SK-N-MC (cell line): Measurements from ENCODE around the gene NSUN2.

ENCODE experiments used
- EZH2 ChIP-seq: fragments of 200-600 bp; sonication (generic); IDR thresholded peaks from one replicate; pipeline ENCODE4 v1.6.1; 2017; ENCODE audit warnings: antibody characterized with exemption
- FOXP2 ChIP-seq: optimal IDR thresholded peaks from 2 replicates; pipeline ENCODE3; 2011; ENCODE audit warnings: mild to moderate bottlenecking, moderate library complexity; ENCODE audit not compliant: insufficient read depth; ENCODE audit errors: extremely low read length, control extremely low read depth
- POLR2AphosphoS5 ChIP-seq: IDR thresholded peaks from 2 replicates; pipeline ENCODE4 v1.6.1; 2012; ENCODE audit warnings: mild to moderate bottlenecking, low read depth, low read length, borderline replicate concordance

DNA sequence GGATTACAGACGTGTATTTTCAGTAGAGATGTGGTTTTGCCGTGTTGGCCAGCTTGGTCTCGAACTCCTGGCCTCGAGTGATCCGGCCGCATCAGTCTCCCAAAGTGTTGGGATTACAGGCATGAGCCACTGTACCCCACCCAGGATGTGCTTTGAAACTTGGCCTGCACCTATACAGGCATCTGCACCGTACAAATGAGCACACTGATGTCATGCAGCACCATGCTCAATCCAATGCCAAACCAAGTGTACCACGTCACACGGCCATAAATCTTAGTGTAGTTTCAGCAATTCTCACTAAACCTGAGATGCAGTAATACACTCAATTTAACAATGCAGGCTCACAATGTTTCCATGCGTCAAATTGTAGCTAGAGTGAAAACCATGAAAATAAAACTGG is 6.3 kb downstream of the NSUN2 start:
- no peak for TF ChIP-seq POLR2AphosphoS5
- no peak for TF ChIP-seq EZH2
- no peak for TF ChIP-seq FOXP2
